HL-60/S4 treated with retinoic acid at 250 ng/mL for 4 days and 3 days (cell line): Measurements from ENCODE around the gene TRIM24.

Source experiments
- in situ Hi-C: fragments of 300-500 bp; cut with MboI; formaldehyde crosslinking; loops from 2 replicates; pipeline ENCODE4 v1.7.0; 2022; ENCODE audit warnings: low sequenced_read_pairs

Gene TRIM24

GRCh38 chr7:138613630-138614029, 153.6 kb downstream of the TRIM24 start:
- in situ Hi-C loops, result no loop called here

- in situ Hi-C loops, result no loop called here
These were observed 156.0 kb downstream of the TRIM24 start for GRCh38 chr7:138616085-138616484.

- in situ Hi-C loops, result no loop called here
These were observed 158.4 kb downstream of the TRIM24 start for GRCh38 chr7:138618506-138618905.

- in situ Hi-C loops, result no loop called here
These were observed 158.9 kb downstream of the TRIM24 start for GRCh38 chr7:138618933-138619332.

- in situ Hi-C loops, result no loop called here
These were observed 162.8 kb downstream of the TRIM24 start for GRCh38 chr7:138622841-138623240.

- in situ Hi-C loops, result no loop called here
These were observed 165.2 kb downstream of the TRIM24 start for GRCh38 chr7:138625084-138625848.

GRCh38 chr7:138625849-138626230, 165.8 kb downstream of the TRIM24 start:
- in situ Hi-C loops, result no loop called here

- in situ Hi-C loops, result no loop called here
These were observed 166.8 kb downstream of the TRIM24 start for GRCh38 chr7:138626846-138627245.

- in situ Hi-C loops, result no loop called here
These were observed 167.3 kb downstream of the TRIM24 start for GRCh38 chr7:138627361-138627760.

GRCh38 chr7:138630059-138630610, 170.1 kb downstream of the TRIM24 start:
- in situ Hi-C loops, result no loop called here

GRCh38 chr7:138632384-138632783, 172.3 kb downstream of the TRIM24 start:
- in situ Hi-C loops, result no loop called here

- in situ Hi-C loops, result no loop called here
These were observed 173.0 kb downstream of the TRIM24 start for GRCh38 chr7:138632826-138633602.
